Umbilical cord (tissue), 2 donors: ENCODE results near the gene APEX1. TPM values are rescaled to one million over a fixed set of nuclear protein-coding genes. Genes with fewer than 3 reads are reported as not detected.
"Not testable (repeated sequence)": the region's sequence is repeated elsewhere in the genome, so short reads cannot be mapped to it uniquely, and the experiment has no call there.

Experiments
- DNase-seq: peaks from one replicate; pipeline ENCODE4 v3.0.0-alpha.2; 2015; ENCODE audit warnings: low spot score
- total RNA-seq: library from RNA; depleted of rRNA; stranded (reverse); fragments of >200 nt; gene quantifications from one replicate; pipeline ENCODE4 v1.2.3, GENCODE V29; 2014; ENCODE audit warnings: low replicate concordance; ENCODE audit not compliant: insufficient read depth

Gene APEX1
- total RNA-seq, 1 donor from 2014 or later: 25.5 TPM

DNA sequence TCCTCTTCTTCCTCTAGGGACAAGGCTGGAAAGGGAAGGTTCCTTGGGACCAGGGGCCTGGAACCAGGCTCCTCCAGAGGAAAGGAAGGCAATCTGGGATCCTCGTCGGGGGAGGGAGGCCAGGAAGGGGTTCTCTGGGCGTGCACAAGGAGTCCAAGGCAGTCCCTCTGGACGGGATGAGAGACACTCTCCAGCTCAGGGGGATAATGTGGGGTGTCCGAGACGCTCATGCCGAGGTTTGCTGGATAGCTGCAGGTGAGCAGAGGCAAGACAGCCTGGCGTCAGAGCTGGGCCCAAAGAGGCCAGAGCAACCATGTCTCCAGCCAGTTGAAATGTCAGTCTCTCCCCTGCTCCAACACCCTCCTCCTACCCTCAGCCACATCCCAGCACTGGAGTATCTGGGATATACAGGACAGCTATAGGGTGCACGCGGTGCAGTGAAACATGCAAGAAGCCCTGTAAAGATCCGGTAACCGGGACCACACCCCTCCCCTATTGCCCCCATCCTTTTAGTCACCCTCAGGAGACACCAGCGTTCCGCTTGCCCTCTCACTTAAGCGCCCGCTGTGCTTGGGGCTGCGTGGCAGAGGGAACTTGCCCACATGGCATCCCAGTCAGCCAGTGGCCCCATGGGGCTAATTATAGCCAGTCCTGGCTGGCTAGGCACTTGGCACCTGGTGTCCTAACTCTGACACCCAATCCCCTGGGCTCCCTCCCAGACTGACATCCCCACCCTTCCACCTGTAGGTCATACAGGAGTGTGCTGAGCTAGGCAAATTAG is 19.3 kb upstream of the APEX1 start, which contains the start of gene KLHL33:
Gene KLHL33, minus strand, starts transcription at position 585 of the 781 bp plus-strand sequence. Its CDS starts 355 bp downstream, at position 230.
- DNase-seq: no peak

DNA sequence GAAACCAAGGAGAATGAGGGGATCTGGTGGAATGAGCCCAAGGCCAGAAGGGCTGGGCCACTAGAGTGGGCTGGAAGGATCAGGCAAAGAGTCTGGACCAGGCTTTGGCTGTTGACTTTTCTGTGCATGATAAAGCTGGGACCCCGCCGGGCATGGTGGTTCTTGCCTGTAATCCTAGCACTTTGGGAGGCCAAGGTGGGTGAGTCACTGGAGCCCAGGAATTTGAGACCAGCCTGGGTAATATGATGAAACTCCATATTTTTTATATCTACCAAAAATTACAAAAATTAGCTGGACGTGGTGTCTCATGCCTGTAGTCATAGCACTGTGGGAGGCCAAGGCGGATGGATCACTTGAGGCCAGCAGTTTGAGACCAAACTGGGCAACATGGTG is 18.7 kb upstream of the APEX1 start:
- no peak for DNase-seq

DNA sequence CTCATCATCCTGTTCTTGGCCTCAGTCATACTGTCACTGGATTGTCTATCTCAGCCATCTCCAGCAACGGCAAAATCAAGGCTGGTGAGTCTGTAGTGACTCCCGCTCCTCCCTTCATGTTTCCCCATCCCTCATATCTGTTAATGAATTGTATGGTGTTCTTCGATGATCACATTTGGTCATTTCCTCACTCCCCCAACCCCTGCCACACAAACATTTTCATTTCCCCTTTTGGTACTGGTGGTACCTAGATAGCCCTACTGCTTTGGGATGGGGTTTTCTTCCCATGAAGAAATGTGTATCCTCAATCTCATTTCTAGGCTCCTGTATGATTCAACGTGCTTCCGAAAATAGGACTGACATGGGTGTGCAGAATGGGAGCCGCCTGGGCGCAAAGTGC is 16.4 kb upstream of the APEX1 start:
- DNase-seq: no peak

DNA sequence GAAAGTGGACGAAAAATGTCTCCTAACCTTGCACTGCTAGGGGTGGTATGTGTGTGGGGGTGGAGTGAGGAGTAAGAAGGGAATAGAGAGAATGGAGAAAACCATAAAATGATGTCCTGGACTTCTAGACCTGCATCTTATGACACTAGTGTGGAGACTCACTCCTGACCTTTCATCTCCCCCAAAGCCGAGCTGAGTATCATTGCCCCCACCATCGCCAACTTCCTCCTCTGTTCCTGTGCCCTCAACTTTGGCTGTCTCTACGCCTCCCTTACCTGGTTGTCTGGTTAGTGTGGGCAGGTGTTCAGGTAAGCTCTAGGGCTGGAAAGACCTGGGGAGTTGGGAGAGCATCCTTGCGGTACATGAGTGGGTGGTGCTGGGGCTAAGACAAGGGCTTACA is 14.6 kb upstream of the APEX1 start:
- DNase-seq: no peak

DNA sequence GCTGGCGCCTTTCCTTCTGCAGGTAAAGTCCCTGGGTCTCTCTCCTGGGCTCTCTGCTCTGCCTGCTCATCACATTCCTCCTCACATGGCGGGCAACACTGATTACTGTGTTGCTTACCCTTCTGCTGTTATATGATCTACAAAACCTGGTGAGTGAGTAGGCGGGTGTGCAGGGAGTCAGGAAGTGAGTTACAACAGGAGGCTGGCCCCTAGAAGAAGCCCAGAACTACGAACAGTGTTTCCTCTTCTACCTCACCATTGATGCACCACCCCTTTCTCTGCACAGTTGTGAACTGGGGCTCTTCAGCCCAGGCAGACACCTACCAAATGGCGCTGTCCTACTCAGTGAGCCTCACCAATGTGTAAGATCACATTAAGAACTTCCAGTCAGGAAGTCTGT is 14.1 kb upstream of the APEX1 start:
- DNase-seq: no peak

DNA sequence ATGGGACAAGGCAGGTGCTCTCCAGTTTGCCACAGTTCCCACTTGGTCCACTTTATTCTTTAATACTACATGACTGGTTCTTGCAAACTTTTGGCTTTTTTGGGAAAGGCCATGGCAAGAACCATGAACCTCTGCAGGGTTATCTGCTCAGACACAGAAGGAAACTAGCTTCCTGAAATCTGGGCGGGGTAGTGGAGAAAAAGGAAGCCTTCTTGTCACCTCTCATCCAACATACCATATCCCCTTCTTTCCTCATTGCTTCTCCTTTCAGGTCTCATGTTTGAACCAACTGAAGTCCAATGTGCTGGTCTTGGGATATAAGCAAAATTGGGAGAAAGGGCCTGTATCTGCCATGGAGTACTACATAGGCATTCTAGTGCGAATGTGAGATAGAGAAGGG is 13.6 kb upstream of the APEX1 start:
- no peak for DNase-seq

DNA sequence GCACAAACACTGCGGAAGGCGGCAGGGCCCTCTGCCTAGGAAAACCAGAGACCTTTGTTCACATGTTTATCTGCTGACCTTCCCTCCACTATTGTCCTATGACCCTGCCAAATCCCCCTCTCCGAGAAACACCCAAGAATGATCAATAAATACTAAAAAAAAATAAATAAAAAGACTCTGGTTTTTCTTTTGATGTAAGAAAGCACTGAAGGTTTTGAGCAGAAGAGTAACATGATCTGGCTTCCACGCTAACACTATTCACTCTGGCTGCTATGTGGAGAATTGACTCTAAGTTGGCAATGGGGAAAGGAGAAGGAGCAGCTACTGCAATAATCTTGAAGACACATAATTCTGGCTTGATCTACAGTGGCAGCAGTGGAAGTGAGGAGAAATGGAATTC is 11.4 kb upstream of the APEX1 start:
- not testable (repeated sequence) for DNase-seq

DNA sequence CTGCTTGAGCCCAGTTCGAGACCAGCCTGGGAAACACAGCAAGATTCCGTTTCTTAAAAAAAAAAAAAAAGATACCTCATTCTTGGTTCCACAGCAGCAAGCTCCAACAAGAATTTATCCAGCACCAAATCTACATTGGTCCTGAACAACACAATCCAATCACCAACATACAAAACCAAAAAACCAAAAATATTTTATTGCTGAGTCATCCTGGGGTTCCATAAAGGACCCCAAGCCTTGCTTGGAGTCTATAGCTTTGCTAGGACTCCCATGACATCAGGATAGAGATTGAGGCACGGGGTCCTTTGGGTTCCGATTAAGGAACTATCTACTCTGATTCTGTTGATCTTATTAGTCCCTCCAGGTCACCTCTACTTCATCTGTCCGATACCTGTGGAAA is 8.1 kb upstream of the APEX1 start:
- no peak for DNase-seq

DNA sequence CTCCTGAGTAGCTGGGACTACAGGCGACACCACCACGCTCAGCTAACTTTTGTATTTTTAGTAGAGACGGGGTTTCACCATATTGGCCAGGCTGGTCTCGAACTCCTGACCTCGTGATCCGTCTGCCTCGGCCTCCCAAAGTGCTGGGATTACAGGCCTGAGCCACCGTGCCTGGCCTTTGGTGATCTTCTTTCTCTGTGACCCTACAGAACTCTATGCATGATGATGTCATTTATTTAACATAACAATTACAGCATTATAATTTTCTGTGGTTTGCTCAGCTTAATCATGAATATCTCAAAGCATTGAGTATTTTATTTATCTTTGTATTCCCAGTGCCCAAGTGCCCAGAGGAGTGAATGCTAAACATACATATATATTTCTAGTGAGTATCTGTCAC is 2.2 kb upstream of the APEX1 start:
- DNase-seq: not testable (repeated sequence)

DNA sequence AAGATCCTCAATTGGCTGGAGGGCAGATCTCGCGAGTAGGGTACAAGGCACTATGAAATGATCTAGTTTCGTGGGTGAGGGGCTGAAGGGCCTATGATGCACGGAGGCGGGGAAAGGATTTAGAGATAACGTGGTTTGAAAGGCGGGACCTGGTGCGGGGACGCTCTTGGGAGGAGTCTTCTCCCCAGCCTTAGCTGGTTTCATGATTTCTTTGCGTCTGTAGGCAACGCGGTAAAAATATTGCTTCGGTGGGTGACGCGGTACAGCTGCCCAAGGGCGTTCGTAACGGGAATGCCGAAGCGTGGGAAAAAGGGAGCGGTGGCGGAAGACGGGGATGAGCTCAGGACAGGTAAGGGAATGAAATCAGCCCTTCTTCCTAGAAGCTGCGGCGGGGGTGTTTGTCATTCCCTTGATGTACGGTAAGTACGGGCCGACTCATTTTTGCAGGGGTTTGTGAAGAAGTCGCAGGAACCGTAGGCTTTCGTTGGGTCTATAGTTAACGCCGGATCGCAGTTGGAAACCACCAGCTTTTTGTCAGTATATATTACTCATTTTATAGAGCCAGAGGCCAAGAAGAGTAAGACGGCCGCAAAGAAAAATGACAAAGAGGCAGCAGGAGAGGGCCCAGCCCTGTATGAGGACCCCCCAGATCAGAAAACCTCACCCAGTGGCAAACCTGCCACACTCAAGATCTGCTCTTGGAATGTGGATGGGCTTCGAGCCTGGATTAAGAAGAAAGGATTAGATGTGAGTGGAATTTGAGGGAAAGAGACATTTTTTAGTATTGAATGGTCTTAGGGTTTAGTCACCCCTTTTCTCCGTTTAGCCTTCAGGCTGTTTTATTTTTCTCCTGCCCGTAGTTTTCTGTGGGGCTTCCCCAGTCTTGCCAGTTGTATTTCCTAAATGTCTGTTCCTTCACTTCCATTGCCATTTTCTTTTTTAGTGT is 602 bp downstream of the APEX1 start:
- no peak for DNase-seq

DNA sequence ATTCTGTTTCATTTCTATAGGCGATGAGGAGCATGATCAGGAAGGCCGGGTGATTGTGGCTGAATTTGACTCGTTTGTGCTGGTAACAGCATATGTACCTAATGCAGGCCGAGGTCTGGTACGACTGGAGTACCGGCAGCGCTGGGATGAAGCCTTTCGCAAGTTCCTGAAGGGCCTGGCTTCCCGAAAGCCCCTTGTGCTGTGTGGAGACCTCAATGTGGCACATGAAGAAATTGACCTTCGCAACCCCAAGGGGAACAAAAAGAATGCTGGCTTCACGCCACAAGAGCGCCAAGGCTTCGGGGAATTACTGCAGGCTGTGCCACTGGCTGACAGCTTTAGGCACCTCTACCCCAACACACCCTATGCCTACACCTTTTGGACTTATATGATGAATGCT is 1.9 kb downstream of the APEX1 start:
- no peak for DNase-seq

DNA sequence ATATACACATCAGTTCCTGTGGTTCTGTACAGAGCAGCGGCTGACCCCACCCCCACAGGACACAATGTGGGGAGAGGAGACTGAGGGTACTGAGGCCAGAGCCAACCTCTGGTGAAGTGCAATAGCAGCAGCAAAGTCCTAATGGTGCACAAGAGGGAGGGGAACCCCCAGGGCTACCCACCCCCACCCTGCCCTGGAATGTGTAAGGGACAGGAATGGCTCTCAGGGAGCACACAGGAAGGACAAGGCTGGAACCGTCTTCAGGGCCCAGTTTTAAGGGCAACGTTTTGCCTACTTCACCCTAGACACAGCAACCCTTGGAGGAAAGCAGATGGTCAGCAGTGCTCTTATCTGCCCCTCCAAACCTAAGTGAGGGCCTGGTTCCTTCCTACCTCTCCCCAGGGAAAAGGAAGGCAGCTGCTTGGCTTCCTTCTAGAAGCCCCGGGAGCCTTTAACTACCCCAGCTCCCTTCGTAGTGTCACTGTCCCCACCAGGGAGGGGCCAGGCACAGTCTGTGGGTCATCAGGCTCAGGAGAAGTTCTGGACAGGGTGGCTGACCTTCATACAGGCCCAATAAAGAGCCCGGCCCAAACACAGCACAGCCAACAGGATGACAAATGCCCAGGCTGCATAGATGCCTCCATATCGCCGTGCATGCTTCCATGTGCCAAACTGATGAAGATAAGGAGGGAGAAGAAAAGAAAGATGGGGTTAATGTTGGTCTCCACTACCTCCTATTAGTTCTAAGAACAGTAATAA is 3.2 kb downstream of the APEX1 start:
- no peak for DNase-seq

DNA sequence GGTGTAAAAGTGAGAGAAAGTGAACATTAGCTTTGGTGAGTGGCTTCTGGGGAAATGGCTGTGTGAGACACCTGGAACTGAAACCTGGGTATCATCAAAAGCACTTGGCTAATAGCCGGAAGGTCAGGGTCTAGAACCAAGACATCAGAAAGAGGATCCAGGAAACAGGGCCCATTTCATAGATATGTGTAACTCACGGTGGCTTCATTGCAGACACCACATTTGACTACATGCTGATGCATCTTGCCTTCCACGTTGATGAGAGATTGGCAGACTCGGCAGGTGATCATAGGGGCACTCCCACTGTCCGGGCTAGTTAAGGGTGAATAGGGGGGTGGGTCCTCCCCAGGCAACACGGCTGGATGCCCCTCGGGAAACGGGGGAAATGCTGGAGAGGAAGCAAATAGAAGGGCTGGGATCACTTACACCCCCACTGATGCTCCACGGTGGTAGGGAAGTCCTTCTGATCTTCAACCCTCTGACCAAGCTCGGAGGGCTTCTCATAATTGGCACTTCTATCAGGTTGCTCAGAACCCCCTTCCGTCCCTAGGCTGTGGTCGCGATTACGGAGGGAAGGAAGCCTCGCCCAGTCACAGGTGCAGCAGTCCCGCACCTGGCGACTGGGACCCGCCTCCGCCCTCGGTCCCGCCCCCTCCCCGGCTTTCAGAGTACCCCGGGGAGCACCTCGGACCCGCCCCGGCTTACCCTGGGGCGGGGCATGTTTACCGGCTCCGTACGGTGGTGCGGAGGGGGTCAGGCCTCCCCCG is 5.6 kb downstream of the APEX1 start:
- DNase-seq: no peak

DNA sequence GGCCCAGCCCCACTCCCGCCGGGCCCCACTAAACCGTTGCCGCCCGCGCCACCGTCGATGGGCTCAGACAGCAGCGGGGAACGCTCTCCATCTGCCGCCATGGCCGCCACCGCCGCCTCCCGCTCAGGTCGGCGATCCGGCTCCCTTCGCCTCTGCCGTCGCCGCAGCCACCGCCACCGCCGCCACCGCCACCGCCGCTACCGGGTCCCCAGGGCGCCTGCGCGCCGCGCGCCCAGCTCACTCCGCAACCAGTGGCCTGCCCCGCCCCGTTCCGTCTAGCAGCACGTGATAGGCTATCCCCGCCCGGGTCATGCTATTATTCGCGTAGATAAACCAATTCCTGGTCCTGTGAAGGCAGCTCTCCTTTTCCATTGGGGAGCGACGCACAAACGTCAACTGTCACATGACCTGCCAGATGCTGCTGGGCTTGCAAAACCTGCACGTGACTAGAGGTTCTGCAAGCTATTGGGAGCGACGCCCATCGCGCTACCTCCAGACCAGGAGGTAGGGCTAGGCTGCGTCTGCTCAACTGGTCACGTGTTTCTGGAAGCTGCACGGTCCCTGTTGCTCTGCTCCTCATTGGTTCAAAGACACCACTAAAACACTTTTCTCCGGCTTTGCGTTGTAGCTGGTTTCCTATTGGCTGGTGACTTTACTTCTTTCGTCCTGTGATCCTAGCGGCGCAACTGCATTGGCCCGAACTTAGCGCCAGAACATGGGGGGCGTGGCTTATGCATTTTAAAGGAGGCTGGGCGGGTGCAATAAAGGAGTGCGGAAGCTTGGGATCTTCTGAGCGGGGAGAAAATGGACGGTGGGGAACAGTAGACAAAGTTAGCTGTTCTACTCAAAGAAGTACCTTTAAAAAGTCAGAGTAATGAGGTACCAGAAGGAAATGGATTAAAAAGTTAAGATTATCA is 6.5 kb downstream of the APEX1 start, which contains the start of gene PIP4P1:
Gene PIP4P1, minus strand, starts transcription at position 210 of the 917 bp plus-strand sequence. Its CDS starts 109 bp downstream, at position 101.
- peak; percentile 100 for DNase-seq

DNA sequence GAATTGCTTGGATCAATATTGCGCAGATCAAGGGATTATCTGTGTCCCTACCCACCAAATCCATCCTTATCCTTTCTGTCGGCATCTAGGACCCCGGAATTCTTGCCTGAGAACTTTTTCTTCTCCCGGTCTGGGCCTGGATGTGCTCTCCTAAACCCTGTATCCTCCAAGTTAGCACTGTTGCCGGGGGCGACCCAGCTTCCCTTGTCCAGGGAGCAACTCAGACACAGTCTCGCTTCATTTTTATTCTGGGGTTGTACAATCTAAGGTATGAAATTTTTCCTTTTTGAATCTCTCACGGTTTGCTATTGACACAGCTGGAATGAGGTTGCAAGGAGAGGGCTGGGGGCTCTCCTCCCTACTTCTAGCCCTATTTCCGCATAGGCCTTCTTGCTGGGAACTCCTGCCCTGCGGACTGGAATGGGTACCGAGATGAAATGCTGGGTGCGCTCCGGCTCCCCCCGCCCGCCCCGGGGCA is 13.8 kb downstream of the APEX1 start:
- DNase-seq: no peak

DNA sequence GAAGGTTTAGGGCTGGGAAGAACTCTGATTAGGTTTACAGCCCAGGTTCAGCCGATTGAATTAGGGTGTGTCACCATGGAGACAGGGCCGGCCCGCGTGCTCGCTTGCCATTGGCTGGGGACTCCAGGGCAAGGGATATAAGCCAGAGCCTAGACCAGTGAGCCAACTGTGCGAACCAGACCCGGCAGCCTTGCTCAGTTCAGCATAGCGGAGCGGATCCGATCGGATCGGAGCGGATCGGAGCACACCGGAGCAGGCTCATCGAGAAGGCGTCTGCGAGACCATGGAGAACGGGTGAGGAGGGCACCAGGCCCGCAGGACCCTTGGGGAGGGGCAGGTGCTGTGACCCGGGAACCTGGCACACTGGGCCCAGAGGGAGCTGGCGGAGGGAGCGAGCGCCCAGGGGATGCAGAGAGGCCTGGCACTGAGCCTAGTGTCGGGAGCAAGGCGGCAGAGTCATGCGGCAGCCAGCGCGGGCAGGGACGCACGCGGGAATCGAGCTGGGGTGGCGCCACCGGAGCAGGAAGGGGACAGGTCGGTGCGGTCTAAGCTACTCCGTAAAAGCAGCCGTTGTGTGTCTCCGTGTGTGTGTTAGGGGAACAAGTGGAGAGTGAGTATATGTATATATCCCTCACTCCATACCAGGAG is 14.3 kb downstream of the APEX1 start, which contains the start of gene PNP:
Gene PNP, plus strand, starts transcription at position 165 of the 648 bp plus-strand sequence. Its CDS starts 119 bp downstream, at position 284.
- peak; percentile 87 for DNase-seq

DNA sequence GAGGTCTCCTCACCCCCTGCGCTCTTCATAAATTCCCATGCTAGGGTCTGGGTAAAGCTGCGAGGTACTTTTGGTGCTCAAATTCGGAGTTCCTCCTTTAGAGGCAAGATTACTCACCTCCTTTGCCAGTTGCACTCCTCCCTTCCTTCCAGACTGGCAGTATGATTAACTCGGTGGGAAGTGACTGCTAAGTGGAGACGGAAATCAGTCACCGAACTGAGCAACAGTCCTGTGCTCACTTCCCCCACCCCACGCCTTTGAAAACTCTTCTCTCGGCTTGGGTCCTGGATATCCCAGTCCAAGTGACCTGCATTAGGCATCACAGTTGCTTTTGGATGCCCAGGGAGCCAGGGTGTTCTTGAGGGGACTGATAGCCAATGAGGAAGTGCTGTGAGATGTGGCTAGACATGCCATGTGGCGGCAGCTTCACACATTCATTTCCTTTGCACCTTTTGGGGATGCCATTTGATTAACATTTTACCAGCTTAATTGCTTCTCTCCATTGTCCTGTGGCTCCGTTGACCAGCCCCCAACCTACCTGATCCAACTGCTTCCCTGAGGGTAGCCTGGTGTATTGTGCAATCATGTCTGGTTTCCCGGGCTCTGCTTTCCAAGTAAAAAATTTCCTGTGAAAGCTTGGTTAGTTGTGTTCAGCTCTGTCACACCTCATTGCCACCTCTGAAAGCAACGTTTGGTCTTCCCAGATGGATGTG is 15.0 kb downstream of the APEX1 start:
- peak; percentile 52 for DNase-seq

DNA sequence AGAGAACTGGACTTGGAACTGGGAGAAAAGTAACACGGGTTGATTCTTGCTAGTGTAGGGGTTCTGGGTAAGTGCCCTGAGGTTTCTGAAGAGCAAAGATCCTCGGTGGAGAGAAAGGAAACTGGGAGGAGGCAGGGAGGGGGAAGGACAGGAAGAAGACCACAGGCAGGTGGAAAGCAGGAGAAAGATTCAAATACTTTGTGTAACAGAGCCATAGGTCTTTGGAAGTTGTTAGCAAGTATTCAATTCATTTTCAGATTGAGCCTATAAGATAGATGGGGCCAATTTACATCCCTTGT is 15.5 kb downstream of the APEX1 start:
- no peak for DNase-seq
